CD14-positive monocyte (primary cell): Measurements from ENCODE around the gene EXOC6B. TPM values are rescaled to one million over a fixed set of nuclear protein-coding genes. Genes with fewer than 3 reads are reported as not detected.

Experiments
- DNase-seq, 3 donors: peaks; one replicate each; pipeline ENCODE4 v3.0.0-alpha.2; 2011 to 2022
- H2AFZ ChIP-seq: 2 replicates; pipeline ENCODE4 v1.6.0; 2012; ENCODE audit warnings: mild to moderate bottlenecking, low read depth, low read length, inconsistent platforms; ENCODE audit not compliant: insufficient read depth, poor library complexity, severe bottlenecking
- H3K27ac ChIP-seq, 2 donors: 1 replicate in 1 of 2; 2 replicates in 1 of 2; pipeline ENCODE4 v1.5.1; 2012 to 2013; ENCODE audit warnings: low read length in 2 of 2, control low read depth in 1 of 2, inconsistent platforms in 1 of 2, low read depth in 1 of 2, mild to moderate bottlenecking in 1 of 2
- H3K27me3 ChIP-seq, 2 donors: one replicate each; pipeline versions ENCODE4 v1.6.0 to v1.6.1; 2011 to 2013; ENCODE audit warnings: low read length in 2 of 2; ENCODE audit not compliant: control insufficient read depth in 2 of 2, insufficient read depth in 2 of 2
- H3K36me3 ChIP-seq, 2 donors: replicated peaks in 1 of 2; 1 replicate in 1 of 2; 2 replicates in 1 of 2; pipeline versions ENCODE4 v1.5.1 to v1.6.1; 2012 to 2013; ENCODE audit warnings: low read length in 2 of 2, control low read depth in 1 of 2, inconsistent platforms in 1 of 2, mild to moderate bottlenecking in 1 of 2; ENCODE audit not compliant: insufficient read depth in 2 of 2, control insufficient read depth in 1 of 2
- H3K4me1 ChIP-seq, 2 donors: 1 replicate in 1 of 2; 2 replicates in 1 of 2; pipeline versions ENCODE4 v1.5.1 to v1.6.1; 2012 to 2013; ENCODE audit warnings: low read length in 2 of 2, control low read depth in 1 of 2, inconsistent platforms in 1 of 2, mild to moderate bottlenecking in 1 of 2, moderate library complexity in 1 of 2; ENCODE audit not compliant: insufficient read depth in 2 of 2, control insufficient read depth in 1 of 2
- H3K4me2 ChIP-seq: replicated peaks from 2 replicates; pipeline ENCODE3; 2012; ENCODE audit warnings: low read length, moderate library complexity, mild to moderate bottlenecking; ENCODE audit not compliant: poor library complexity, severe bottlenecking; ENCODE audit errors: extremely low read depth
- H3K4me3 ChIP-seq, 3 experiments: fragments of 200-600 bp in 1 of 3; sonication (generic) in 1 of 3; replicated peaks in 1 of 3; 1 replicate in 2 of 3; 2 replicates in 1 of 3; pipeline ENCODE4 v1.5.1; 2011 to 2013; ENCODE audit warnings: low read length in 3 of 3, mild to moderate bottlenecking in 3 of 3, control low read depth in 2 of 3, low read depth in 2 of 3, inconsistent platforms in 1 of 3, moderate library complexity in 1 of 3
- H3K79me2 ChIP-seq: 2 replicates; pipeline ENCODE4 v1.6.0; 2012; ENCODE audit warnings: mild to moderate bottlenecking, control low read depth, inconsistent platforms, low read length, moderate library complexity; ENCODE audit not compliant: insufficient read depth
- H3K9ac ChIP-seq: 2 replicates; pipeline ENCODE4 v1.6.0; 2017; ENCODE audit warnings: low read length, mild to moderate bottlenecking; ENCODE audit not compliant: insufficient read depth, poor library complexity, severe bottlenecking
- H3K9me3 ChIP-seq, 2 donors: replicated peaks in 1 of 2; 1 replicate in 1 of 2; 2 replicates in 1 of 2; pipeline versions ENCODE4 v1.5.1 to v1.6.1; 2012 to 2013; ENCODE audit warnings: low read length in 2 of 2, control low read depth in 1 of 2; ENCODE audit not compliant: control insufficient read depth in 1 of 2, insufficient read depth in 1 of 2
- H4K20me1 ChIP-seq: 2 replicates; pipeline ENCODE4 v1.6.0; 2012; ENCODE audit warnings: mild to moderate bottlenecking, low read length, control low read depth, moderate library complexity; ENCODE audit not compliant: insufficient read depth
- H3K27ac Mint-ChIP-seq, 7 donors: one replicate each; pipeline ENCODE4 v1.8.0; 2020; ENCODE audit warnings: mild to moderate bottlenecking in 7 of 7, mixed read lengths in 7 of 7, moderate library complexity in 6 of 7, inconsistent platforms in 2 of 7
- H3K27me3 Mint-ChIP-seq, 3 donors: one replicate each; pipeline ENCODE4 v1.8.0; 2021 to 2022; ENCODE audit warnings: low read depth in 3 of 3, mild to moderate bottlenecking in 3 of 3, mixed read lengths in 3 of 3, moderate library complexity in 3 of 3, inconsistent platforms in 1 of 3
- H3K36me3 Mint-ChIP-seq, 2 donors: one replicate each; pipeline ENCODE4 v1.8.0; 2020; ENCODE audit warnings: mixed read lengths in 2 of 2, inconsistent platforms in 1 of 2, mild to moderate bottlenecking in 1 of 2
- H3K4me1 Mint-ChIP-seq: one replicate; pipeline ENCODE4 v1.8.0; 2020; ENCODE audit warnings: mild to moderate bottlenecking, mixed read lengths
- H3K4me3 Mint-ChIP-seq, 2 donors: one replicate each; pipeline ENCODE4 v1.8.0; 2020; ENCODE audit warnings: mild to moderate bottlenecking in 2 of 2, mixed read lengths in 2 of 2, moderate library complexity in 1 of 2
- H3K9me3 Mint-ChIP-seq, 7 donors: one replicate each; pipeline ENCODE4 v1.8.0; 2020 to 2022; ENCODE audit warnings: mixed read lengths in 7 of 7, mild to moderate bottlenecking in 6 of 7, moderate library complexity in 6 of 7, inconsistent platforms in 2 of 7
- WGBS: methylation state at CpG from one replicate; pipeline ENCODE4 v1.1.5; 2013; ENCODE audit warnings: missing lambda C conversion rate; ENCODE audit not compliant: insufficient coverage; 5-methylcytosine and 5-hydroxymethylcytosine counted together
- intact Hi-C, 2 donors: fragments of 100-400 bp; cut with micrococcal nuclease; formaldehyde crosslinking; loops; one replicate each; pipeline versions ENCODE4 v1.15.0 to v1.15.1; 2023
- polyA plus RNA-seq, 3 donors: library from polyadenylated mRNA; depleted of rRNA in 1 of 3; unstranded in 2 of 3; stranded (reverse) in 1 of 3; fragments of 300-500 nt in 2 of 3; fragments of >200 nt in 1 of 3; fragmentation: Illumina TruSeq in 2 of 3; gene quantifications; 1 replicate in 2 of 3; 2 replicates in 1 of 3; pipeline ENCODE4 v1.2.3, GENCODE V29; 2012 to 2021
- TF ChIP-seq, protein P1 (sequence below): fragments of 200-600 bp; IDR thresholded peaks from one replicate; pipeline ENCODE4 v1.8.0; 2022; ENCODE audit warnings: antibody characterized with exemption, mild to moderate bottlenecking

Gene EXOC6B
- polyA plus RNA-seq, 3 donors = 1.8 to 2.8 (median 2.1) TPM

GRCh38 chr2:72821983-72822382, 3.9 kb downstream of the EXOC6B start:
- Histone ChIP-seq H2AFZ (no peak overlapping the region), H3K9me3 (no peaks in the 10 kb centered on the region), H3K36me3 (no peaks in the 10 kb centered on the region), H3K4me2 (no peak overlapping the region), H4K20me1 (peaks cover 7% of the 10 kb centered on the region), H3K79me2 (peaks cover 3% of the 10 kb centered on the region), H3K27ac (no peak overlapping the region), H3K4me3 (no peak overlapping the region), H3K4me1 (peaks cover 11% of the 10 kb centered on the region in 2 donors), H3K9ac (no peak overlapping the region), H3K27me3 (peaks cover 6 to 13% of the 10 kb centered on the region in 2 donors)
- peaks cover 18% of the 10 kb centered on the region for H3K4me1 Mint-ChIP-seq
- TF ChIP-seq, protein P1, sequence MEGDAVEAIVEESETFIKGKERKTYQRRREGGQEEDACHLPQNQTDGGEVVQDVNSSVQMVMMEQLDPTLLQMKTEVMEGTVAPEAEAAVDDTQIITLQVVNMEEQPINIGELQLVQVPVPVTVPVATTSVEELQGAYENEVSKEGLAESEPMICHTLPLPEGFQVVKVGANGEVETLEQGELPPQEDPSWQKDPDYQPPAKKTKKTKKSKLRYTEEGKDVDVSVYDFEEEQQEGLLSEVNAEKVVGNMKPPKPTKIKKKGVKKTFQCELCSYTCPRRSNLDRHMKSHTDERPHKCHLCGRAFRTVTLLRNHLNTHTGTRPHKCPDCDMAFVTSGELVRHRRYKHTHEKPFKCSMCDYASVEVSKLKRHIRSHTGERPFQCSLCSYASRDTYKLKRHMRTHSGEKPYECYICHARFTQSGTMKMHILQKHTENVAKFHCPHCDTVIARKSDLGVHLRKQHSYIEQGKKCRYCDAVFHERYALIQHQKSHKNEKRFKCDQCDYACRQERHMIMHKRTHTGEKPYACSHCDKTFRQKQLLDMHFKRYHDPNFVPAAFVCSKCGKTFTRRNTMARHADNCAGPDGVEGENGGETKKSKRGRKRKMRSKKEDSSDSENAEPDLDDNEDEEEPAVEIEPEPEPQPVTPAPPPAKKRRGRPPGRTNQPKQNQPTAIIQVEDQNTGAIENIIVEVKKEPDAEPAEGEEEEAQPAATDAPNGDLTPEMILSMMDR = no peak
- peaks cover 0 to 3% of the 10 kb centered on the region in 2 donors for H3K36me3 Mint-ChIP-seq
- peaks cover 0 to 3% (median 0%) of the 10 kb centered on the region in 7 donors for H3K9me3 Mint-ChIP-seq
- H3K4me3 Mint-ChIP-seq = no peak overlapping the region
- no peak for DNase-seq
- no peak overlapping the region for H3K27ac Mint-ChIP-seq
- peaks cover 10 to 26% (median 23%) of the 10 kb centered on the region in 3 donors for H3K27me3 Mint-ChIP-seq
- intact Hi-C loops = no loop called here

DNA sequence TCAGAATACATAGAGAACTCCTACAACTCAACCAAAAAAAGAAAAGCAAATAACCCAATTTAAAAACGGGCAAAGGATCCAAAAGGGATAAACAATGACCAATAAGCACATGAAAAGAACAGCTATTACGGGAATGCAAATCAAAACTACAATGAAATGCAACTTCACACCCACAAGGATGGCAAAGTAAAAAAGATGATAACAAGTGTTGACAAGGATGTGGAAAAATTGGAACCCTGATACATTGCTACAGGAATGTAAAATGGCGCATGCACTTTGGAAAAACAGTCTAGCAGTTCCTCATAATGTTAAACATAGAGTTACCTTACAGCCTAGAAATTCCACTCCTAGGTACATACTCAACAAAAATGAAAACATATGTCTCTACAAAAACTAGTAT, 4.7 kb downstream of the EXOC6B start:
- peaks cover 7% of the 10 kb centered on the region for H4K20me1 ChIP-seq
- Mint-ChIP-seq H3K27me3 (peaks cover 10 to 25% (median 22%) of the 10 kb centered on the region in 3 donors), H3K4me1 (peaks cover 18% of the 10 kb centered on the region), H3K9me3 (peaks cover 0 to 3% (median 0%) of the 10 kb centered on the region in 7 donors), H3K27ac (no peak overlapping the region), H3K4me3 (no peak overlapping the region), H3K36me3 (peaks cover 0 to 3% of the 10 kb centered on the region in 2 donors)
- intact Hi-C loops = no loop called here
- peaks cover 6 to 13% of the 10 kb centered on the region in 2 donors for H3K27me3 ChIP-seq
- H3K9me3 ChIP-seq = no peaks in the 10 kb centered on the region
- no peak overlapping the region for H3K4me3 ChIP-seq
- WGBS = no CpG with 5 or more reads among the region's 3 CpGs
- no peaks in the 10 kb centered on the region for H3K36me3 ChIP-seq
- TF ChIP-seq, protein P1 = no peak
- no peak overlapping the region for H3K9ac ChIP-seq
- peaks cover 11% of the 10 kb centered on the region in 2 donors for H3K4me1 ChIP-seq
- H2AFZ ChIP-seq = no peak overlapping the region
- H3K27ac ChIP-seq = no peak overlapping the region
- DNase-seq = no peak
- H3K79me2 ChIP-seq = peaks cover 3% of the 10 kb centered on the region
- H3K4me2 ChIP-seq = no peak overlapping the region
